NCI-H2196 (cell line): Measurements from ENCODE around the gene CDKAL1.
A peak's percentile ranks its signal among the peaks of the same experiment; 100 is the strongest.
"Not testable (repeated sequence)": the region's sequence is repeated elsewhere in the genome, so short reads cannot be mapped to it uniquely, and the experiment has no call there.

Experiments used
- DNase-seq: peaks from one replicate; lab custom pipeline; 2025; ENCODE audit not compliant: unreplicated experiment; lab: John Stamatoyannopoulos, UW

CDKAL1 gene

GRCh38 chr6:20706238-20706938 lies 172.1 kb downstream of the CDKAL1 start:
- peak; percentile 59 for DNase-seq

- DNase-seq: peak; percentile 59
Measured at GRCh38 chr6:20706939-20707485, 172.8 kb downstream of the CDKAL1 start.

GRCh38 chr6:20707870-20708269 lies 173.6 kb downstream of the CDKAL1 start:
- DNase-seq: no peak

GRCh38 chr6:20708367-20709124 lies 174.3 kb downstream of the CDKAL1 start:
- no peak for DNase-seq

GRCh38 chr6:20709451-20709850 lies 175.2 kb downstream of the CDKAL1 start:
- no peak for DNase-seq

- no peak for DNase-seq
Measured at GRCh38 chr6:20710341-20710740, 176.1 kb downstream of the CDKAL1 start.

- no peak for DNase-seq
Measured at GRCh38 chr6:20711518-20711917, 177.3 kb downstream of the CDKAL1 start.

- DNase-seq: peak; percentile 21
Measured at GRCh38 chr6:20712011-20712410, 177.8 kb downstream of the CDKAL1 start.

- DNase-seq: no peak
Measured at GRCh38 chr6:20715135-20715806, 181.0 kb downstream of the CDKAL1 start.

- no peak for DNase-seq
Measured at GRCh38 chr6:20716865-20717264, 182.6 kb downstream of the CDKAL1 start.

- DNase-seq: no peak
Measured at GRCh38 chr6:20717743-20718142, 183.5 kb downstream of the CDKAL1 start.

- no peak for DNase-seq
Measured at GRCh38 chr6:20718705-20719653, 184.7 kb downstream of the CDKAL1 start.

- no peak for DNase-seq
Measured at GRCh38 chr6:20719980-20720379, 185.7 kb downstream of the CDKAL1 start.

GRCh38 chr6:20721121-20721520 lies 186.9 kb downstream of the CDKAL1 start:
- not testable (repeated sequence) for DNase-seq

GRCh38 chr6:20722455-20722854 lies 188.2 kb downstream of the CDKAL1 start:
- no peak for DNase-seq

GRCh38 chr6:20723236-20723635 lies 189.0 kb downstream of the CDKAL1 start:
- no peak for DNase-seq

GRCh38 chr6:20724443-20725190 lies 190.4 kb downstream of the CDKAL1 start:
- DNase-seq: no peak

GRCh38 chr6:20725235-20725634 lies 191.0 kb downstream of the CDKAL1 start:
- not testable (repeated sequence) for DNase-seq

- no peak for DNase-seq
Measured at GRCh38 chr6:20729086-20729485, 194.8 kb downstream of the CDKAL1 start.

GRCh38 chr6:20732362-20732761 lies 198.1 kb downstream of the CDKAL1 start:
- not testable (repeated sequence) for DNase-seq
